Sigmoid colon (tissue), 4 donors: Measurements from ENCODE around the gene PTPRD.

Experiments used
- CTCF ChIP-seq, 4 experiments: fragments of 450-650 bp in 3 of 4; fragments of 200-600 bp in 1 of 4; IDR thresholded peaks; one replicate each; pipeline ENCODE4 v1.5.1; 2016 to 2019; ENCODE audit warnings: antibody characterized with exemption in 4 of 4, mild to moderate bottlenecking in 3 of 4, moderate library complexity in 2 of 4
- EP300 ChIP-seq, 4 donors: sonication (generic); formaldehyde crosslinking; IDR thresholded peaks; one replicate each; pipeline ENCODE4 v1.6.1; 2017; ENCODE audit warnings: antibody characterized with exemption in 4 of 4
- POLR2A ChIP-seq, 2 donors: fragments of 450-650 bp; IDR thresholded peaks; one replicate each; pipeline ENCODE4 v1.6.1; 2016; ENCODE audit warnings: antibody characterized with exemption in 2 of 2, mild to moderate bottlenecking in 2 of 2, moderate library complexity in 2 of 2
- POLR2AphosphoS5 ChIP-seq, 4 donors: sonication (generic); formaldehyde crosslinking; IDR thresholded peaks; one replicate each; pipeline ENCODE4 v1.6.1; 2017; ENCODE audit warnings: antibody characterized with exemption in 4 of 4

- TF ChIP-seq CTCF (IDR thresholded peaks at IDR 0.05) (no peak), POLR2AphosphoS5 (IDR thresholded peaks at IDR 0.05) (no peak), POLR2A (IDR thresholded peaks at IDR 0.05) (no peak), EP300 (IDR thresholded peaks at IDR 0.05) (no peak)
Observed at GRCh38 chr9:9122230-9122875, 1490.4 kb downstream of the PTPRD start.
